IMR-90 (cell line): ENCODE data around the gene ETS1. TPM values are rescaled to one million over a fixed set of nuclear protein-coding genes. Genes with fewer than 3 reads are reported as not detected.

Experiments
- ATAC-seq: fragments of 200-7000 bp; cut with Tn5 transposase; 2 replicates; pipeline ENCODE4 v1.9.1; 2020; ENCODE audit warnings: low read depth, mild to moderate bottlenecking, moderate library complexity
- BruUV-seq: library from RNA; stranded (reverse); fragments of 400-500 nt; replicated peaks from 2 replicates; lab custom pipeline; 2021; lab: Mats Ljungman, UMichigan
- CTCF ChIA-PET: fragments of 300-600 bp; formaldehyde crosslinking; extraction: SDS; loops from one replicate; lab custom pipeline; 2021; ENCODE audit warnings: antibody characterized with exemption; lab: Yijun Ruan, JAX
- POLR2A ChIA-PET: fragments of 300-600 bp; sonication (Branson Sonifier 250); formaldehyde crosslinking; loops from one replicate; lab custom pipeline; 2022; ENCODE audit warnings: antibody characterized with exemption; ENCODE audit not compliant: unreplicated experiment; lab: Charles Lee
- DNase-seq: peaks from one replicate; pipeline ENCODE4 v3.0.0; 2013
- H2AFZ ChIP-seq: replicated peaks from 2 replicates; pipeline ENCODE3; 2013; ENCODE audit warnings: low read length, mild to moderate bottlenecking; ENCODE audit not compliant: poor library complexity
- H2AK5ac ChIP-seq: 2 replicates; pipeline ENCODE4 v1.6.1; 2013; ENCODE audit warnings: low read depth, low read length, inconsistent platforms
- H2AK9ac ChIP-seq: replicated peaks from 2 replicates; pipeline ENCODE3; 2013; ENCODE audit warnings: mild to moderate bottlenecking, low read depth, low read length, moderate library complexity; ENCODE audit not compliant: poor library complexity
- H2BK120ac ChIP-seq: 2 replicates; pipeline ENCODE4 v1.6.1; 2013; ENCODE audit warnings: low read depth, low read length, inconsistent platforms
- H2BK15ac ChIP-seq: 3 replicates; pipeline ENCODE4 v1.6.1; 2013; ENCODE audit warnings: low read depth, low read length, inconsistent platforms
- H2BK20ac ChIP-seq: 2 replicates; pipeline ENCODE4 v1.6.1; 2013; ENCODE audit warnings: low read depth, mild to moderate bottlenecking, inconsistent platforms, low read length, moderate library complexity
- H2BK5ac ChIP-seq: 2 replicates; pipeline ENCODE4 v1.6.1; 2013; ENCODE audit warnings: mild to moderate bottlenecking, low read depth, low read length, inconsistent platforms; ENCODE audit not compliant: poor library complexity, severe bottlenecking
- H3K14ac ChIP-seq: replicated peaks from 2 replicates; pipeline ENCODE4 v1.6.1; 2013; ENCODE audit warnings: low read depth, low read length, inconsistent platforms
- H3K18ac ChIP-seq: 2 replicates; pipeline ENCODE4 v1.6.1; 2013; ENCODE audit warnings: low read depth, low read length, control low read depth
- H3K23ac ChIP-seq: 2 replicates; pipeline ENCODE4 v1.6.1; 2013; ENCODE audit warnings: low read depth, low read length, inconsistent platforms
- H3K27ac ChIP-seq: 2 replicates; pipeline ENCODE4 v1.5.1; 2013; ENCODE audit warnings: mild to moderate bottlenecking, control low read depth, low read length; ENCODE audit not compliant: insufficient read depth
- H3K27me3 ChIP-seq: 2 replicates; pipeline ENCODE4 v1.6.1; 2013; ENCODE audit warnings: low read length; ENCODE audit not compliant: control insufficient read depth, insufficient read depth
- H3K36me3 ChIP-seq: 2 replicates; pipeline ENCODE4 v1.6.1; 2013; ENCODE audit warnings: low read length, mixed read lengths; ENCODE audit not compliant: control insufficient read depth, insufficient read depth
- H3K4ac ChIP-seq: 2 replicates; pipeline ENCODE4 v1.6.1; 2013; ENCODE audit warnings: low read depth, low read length, inconsistent platforms
- H3K4me1 ChIP-seq: 2 replicates; pipeline ENCODE4 v1.6.1; 2013; ENCODE audit warnings: low read length, mixed read lengths; ENCODE audit not compliant: control insufficient read depth, insufficient read depth
- H3K4me2 ChIP-seq: 2 replicates; pipeline ENCODE4 v1.6.1; 2013; ENCODE audit warnings: low read depth, mild to moderate bottlenecking, control low read depth, low read length, moderate library complexity
- H3K4me3 ChIP-seq: 2 replicates; pipeline ENCODE4 v1.5.1; 2013; ENCODE audit warnings: low read depth, mild to moderate bottlenecking, control low read depth, low read length, moderate library complexity; ENCODE audit not compliant: insufficient read depth
- H3K56ac ChIP-seq: 2 replicates; pipeline ENCODE4 v1.6.1; 2013; ENCODE audit warnings: low read length, inconsistent platforms; ENCODE audit not compliant: insufficient read depth; ENCODE audit errors: extremely low read depth
- H3K79me1 ChIP-seq, 2 experiments: 2 replicates each; pipeline ENCODE4 v1.6.1; 2013; ENCODE audit warnings: low read length in 2 of 2, inconsistent platforms in 1 of 2, low read depth in 1 of 2
- H3K9ac ChIP-seq: 2 replicates; pipeline ENCODE4 v1.6.1; 2013; ENCODE audit warnings: low read depth, low read length, control low read depth
- H3K9me1 ChIP-seq: 2 replicates; pipeline ENCODE4 v1.6.1; 2013; ENCODE audit warnings: low read length, inconsistent platforms; ENCODE audit not compliant: insufficient read depth
- H3K9me3 ChIP-seq: 2 replicates; pipeline ENCODE4 v1.6.1; 2013; ENCODE audit warnings: low read length; ENCODE audit not compliant: control insufficient read depth, insufficient read depth
- H4K20me1 ChIP-seq: 2 replicates; pipeline ENCODE4 v1.6.1; 2013; ENCODE audit warnings: low read length, inconsistent platforms; ENCODE audit not compliant: insufficient read depth
- H4K5ac ChIP-seq: 2 replicates; pipeline ENCODE4 v1.6.1; 2013; ENCODE audit warnings: mild to moderate bottlenecking, low read depth, low read length, control low read depth
- H4K8ac ChIP-seq, 2 experiments: 2 replicates each; pipeline ENCODE4 v1.6.1; 2013; ENCODE audit warnings: low read depth in 2 of 2, low read length in 2 of 2, control low read depth in 1 of 2, inconsistent platforms in 1 of 2
- H4K91ac ChIP-seq: 2 replicates; pipeline ENCODE4 v1.6.1; 2013; ENCODE audit warnings: low read depth, low read length, inconsistent platforms; ENCODE audit not compliant: insufficient read depth
- CEBPB ChIP-seq: IDR thresholded peaks from 2 replicates; pipeline ENCODE4 v1.6.1; 2012; ENCODE audit warnings: low read depth, low read length, improper control_type of control experiment
- CTCF ChIP-seq: conservative IDR thresholded peaks from 2 replicates; pipeline ENCODE4 v1.5.1; 2012; ENCODE audit warnings: mild to moderate bottlenecking, low read depth, low read length, improper control_type of control experiment
- WGBS, 2 experiments: methylation state at CpG; one replicate each; pipeline versions ENCODE4 v1.1.5 to v1.1.7; 2013; ENCODE audit warnings: missing lambda C conversion rate in 2 of 2; ENCODE audit not compliant: insufficient read length in 1 of 2; ENCODE audit errors: extremely low coverage in 2 of 2; 5-methylcytosine and 5-hydroxymethylcytosine counted together
- dilution Hi-C: fragments of 300-500 bp; cut with HindIII; formaldehyde crosslinking; loops from one replicate; pipeline ENCODE4 v1.14.3; 2018; ENCODE audit warnings: low sequenced_read_pairs; ENCODE audit not compliant: unreplicated experiment
- in situ Hi-C: fragments of 300-500 bp; cut with MboI; formaldehyde crosslinking; loops from 3 replicates; pipeline ENCODE4 v1.14.3; 2019; ENCODE audit warnings: low sequenced_read_pairs, inconsistent platforms, mixed read lengths
- intact Hi-C: fragments of 100-400 bp; cut with micrococcal nuclease; formaldehyde crosslinking; loops from 2 replicates; pipeline ENCODE4 v1.10.0; 2022
- polyA plus RNA-seq, 3 experiments: library from polyadenylated mRNA; depleted of rRNA; stranded (reverse); fragments of >200 nt; gene quantifications; 2 replicates each; pipeline ENCODE4 v1.2.3, GENCODE V29; 2012; ENCODE audit warnings: low replicate concordance in 1 of 3
- total RNA-seq: library from RNA; depleted of rRNA; stranded (reverse); fragments of >200 nt; gene quantifications from 2 replicates; pipeline ENCODE4 v1.2.3, GENCODE V29; 2012

Gene ETS1
- total and polyA plus RNA-seq, 2 of the 4 experiments (the other 2 are of a cell fraction) = 41.2 to 56.3 TPM

- BruUV-seq = no TSS peak
- CTCF ChIA-PET = interaction anchor here (0.6 kb wide), 1 partner anchor 1048 kb away, joined by 3 read pairs; no protein-coding TSS in a partner anchor
Measured at GRCh38 chr11:128595775-128596174, 8.4 kb upstream of the ETS1 start.

More at GRCh38 chr11:128595775-128596174, 8.4 kb upstream of the ETS1 start:
- Histone ChIP-seq H2BK20ac (no peak overlapping the region), H4K20me1 (no peaks in the 10 kb centered on the region), H2BK5ac (no peak overlapping the region), H2AK5ac (no peak overlapping the region), H3K18ac (no peak overlapping the region), H3K4me2 (no peak overlapping the region), H3K23ac (no peak overlapping the region), H3K4me3 (no peak overlapping the region), H2AFZ (no peak overlapping the region), H3K27ac (no peak overlapping the region), H3K9me1 (no peaks in the 10 kb centered on the region), H3K4ac (no peak overlapping the region), H3K56ac (no peak overlapping the region), H3K36me3 (no peaks in the 10 kb centered on the region), H3K9ac (no peak overlapping the region), H3K14ac (no peak overlapping the region), H2BK120ac (no peak overlapping the region), H4K91ac (no peak overlapping the region), H3K4me1 (peaks cover 2% of the 10 kb centered on the region; the same call in 1 of the 2 replicates), H3K79me1 (no peaks in the 10 kb centered on the region), H3K9me3 (no peaks in the 10 kb centered on the region), H2BK15ac (no peak overlapping the region), H4K5ac (no peak overlapping the region), H4K8ac (no peak overlapping the region), H3K27me3 (peaks cover 2% of the 10 kb centered on the region; the same call in 1 of the 2 replicates), H2AK9ac (no peak overlapping the region)
- TF ChIP-seq CEBPB = no peak
- no peak for TF ChIP-seq CTCF
- in situ Hi-C loops (no loop called here), dilution Hi-C loops (no loop called here), intact Hi-C loops (no loop called here)
- ATAC-seq = no peak
- no CpG with 5 or more reads among the region's 3 CpGs for WGBS, 2 experiments
- POLR2A ChIA-PET = interaction anchor here (0.6 kb wide), 1 partner anchor 77 kb away, joined by 3 read pairs; no protein-coding TSS in a partner anchor
- no peak for DNase-seq
